ENCODE measurements around the gene FGL2.
"Not testable (repeated sequence)": the region's sequence is repeated elsewhere in the genome, so short reads cannot be mapped to it uniquely, and the experiment has no call there.

Gene FGL2

DNA sequence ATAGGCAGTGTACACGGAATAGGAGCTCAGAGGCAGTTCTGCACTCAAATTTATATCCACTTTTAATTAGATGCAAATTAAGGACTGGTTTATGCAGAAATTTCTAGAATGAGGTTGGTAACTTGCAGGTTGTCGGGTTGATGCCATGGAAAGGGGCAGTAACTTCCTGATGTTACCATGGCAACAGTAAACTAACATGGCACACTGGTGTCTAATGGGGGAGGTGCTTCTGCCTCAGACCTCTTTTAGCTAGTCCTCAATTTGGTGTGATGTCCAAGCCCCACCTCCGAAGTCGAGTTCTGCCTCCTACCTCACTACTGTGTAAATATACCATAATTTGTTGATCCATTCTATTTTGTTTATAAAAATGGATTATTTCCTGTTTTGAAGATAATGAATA lies 25.2 kb downstream of the FGL2 start:
- H3K4me3 ChIP-seq (ENCODE audit: low read length); DNase-seq (ENCODE audit: low read depth): not testable (repeated sequence)

DNA sequence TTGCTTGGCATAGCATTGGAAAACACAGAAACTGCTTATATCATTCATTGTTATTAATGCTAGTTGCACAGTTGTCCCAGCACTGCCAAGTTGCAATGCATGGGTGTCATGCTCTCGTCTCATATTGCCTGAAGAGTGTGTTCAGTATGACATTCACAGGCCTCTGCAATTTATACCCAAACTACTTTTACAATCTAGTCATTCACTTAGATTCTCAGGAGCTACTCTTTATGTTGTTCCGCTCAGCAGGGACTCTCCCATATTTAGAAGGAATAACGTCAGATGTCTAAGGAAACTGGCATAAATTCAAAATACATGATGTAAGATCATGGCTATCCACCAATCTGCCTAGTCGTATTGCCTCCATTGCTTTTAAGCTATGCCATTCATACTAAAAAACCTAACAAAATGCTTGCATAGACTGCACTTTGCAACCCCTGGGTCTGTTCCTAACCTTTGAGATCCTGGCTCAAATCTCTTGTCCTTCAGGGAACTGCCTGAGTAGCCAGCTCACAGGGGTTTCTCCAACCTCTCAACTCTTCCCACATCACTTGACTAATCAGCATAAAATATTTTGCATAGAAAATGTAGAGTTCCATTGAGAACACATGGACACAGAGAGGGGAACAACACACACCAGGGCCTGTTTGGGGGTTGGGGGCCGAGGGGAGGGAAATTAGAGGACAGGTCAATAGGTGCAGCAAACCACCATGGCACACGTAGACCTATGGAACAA lies 27.0 kb downstream of the FGL2 start:
- not testable (repeated sequence) for DNase-seq (ENCODE audit: low read depth); H3K4me3 ChIP-seq (ENCODE audit: low read length)

DNA sequence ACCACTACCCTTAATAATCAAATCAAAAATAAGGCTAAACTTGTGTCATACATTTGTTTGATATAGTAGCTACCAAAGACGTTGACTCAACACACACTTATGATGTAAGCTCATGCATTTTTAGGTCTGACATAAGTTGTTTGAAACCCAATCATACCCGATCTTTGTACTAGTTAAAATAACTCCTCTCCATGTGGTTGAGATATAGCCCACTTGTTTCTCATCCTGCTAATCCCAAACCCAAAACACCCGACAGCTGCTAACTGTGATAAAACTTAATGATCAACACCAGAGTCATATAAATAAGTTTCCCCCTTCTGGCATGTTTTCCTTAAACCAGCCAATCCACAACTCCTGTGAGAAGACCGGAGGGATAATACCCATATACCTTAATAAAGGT lies 28.5 kb downstream of the FGL2 start:
- H3K4me3 ChIP-seq (ENCODE audit: low read length); DNase-seq (ENCODE audit: low read depth): not testable (repeated sequence)

DNA sequence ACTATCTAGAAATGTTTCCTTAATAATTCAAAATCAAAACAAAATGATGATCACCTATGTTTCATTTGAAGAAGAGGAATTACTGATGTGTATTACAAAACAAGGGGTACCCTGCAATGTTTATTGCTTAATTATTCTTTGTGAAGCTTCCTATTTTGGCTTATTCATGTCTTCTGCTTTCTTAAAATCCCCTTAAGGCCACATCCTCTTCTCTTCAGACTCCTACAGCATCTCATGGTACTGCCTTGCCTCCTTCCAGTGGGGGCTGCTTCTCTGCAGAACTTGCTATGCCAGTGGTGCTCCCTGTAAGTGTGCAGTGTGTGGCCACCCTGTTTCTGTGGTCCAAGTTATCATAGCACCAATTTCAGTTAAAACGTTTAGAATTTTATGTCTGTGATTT lies 42.2 kb downstream of the FGL2 start:
- H3K4me3 ChIP-seq (ENCODE audit: low read length), result no peak overlapping the region
- TF ChIP-seq, protein P1, sequence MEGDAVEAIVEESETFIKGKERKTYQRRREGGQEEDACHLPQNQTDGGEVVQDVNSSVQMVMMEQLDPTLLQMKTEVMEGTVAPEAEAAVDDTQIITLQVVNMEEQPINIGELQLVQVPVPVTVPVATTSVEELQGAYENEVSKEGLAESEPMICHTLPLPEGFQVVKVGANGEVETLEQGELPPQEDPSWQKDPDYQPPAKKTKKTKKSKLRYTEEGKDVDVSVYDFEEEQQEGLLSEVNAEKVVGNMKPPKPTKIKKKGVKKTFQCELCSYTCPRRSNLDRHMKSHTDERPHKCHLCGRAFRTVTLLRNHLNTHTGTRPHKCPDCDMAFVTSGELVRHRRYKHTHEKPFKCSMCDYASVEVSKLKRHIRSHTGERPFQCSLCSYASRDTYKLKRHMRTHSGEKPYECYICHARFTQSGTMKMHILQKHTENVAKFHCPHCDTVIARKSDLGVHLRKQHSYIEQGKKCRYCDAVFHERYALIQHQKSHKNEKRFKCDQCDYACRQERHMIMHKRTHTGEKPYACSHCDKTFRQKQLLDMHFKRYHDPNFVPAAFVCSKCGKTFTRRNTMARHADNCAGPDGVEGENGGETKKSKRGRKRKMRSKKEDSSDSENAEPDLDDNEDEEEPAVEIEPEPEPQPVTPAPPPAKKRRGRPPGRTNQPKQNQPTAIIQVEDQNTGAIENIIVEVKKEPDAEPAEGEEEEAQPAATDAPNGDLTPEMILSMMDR (conservative IDR thresholded peaks at IDR 0.05; ENCODE audit: low read depth, low read length), result no peak
- no peak for DNase-seq (ENCODE audit: low read depth)

DNA sequence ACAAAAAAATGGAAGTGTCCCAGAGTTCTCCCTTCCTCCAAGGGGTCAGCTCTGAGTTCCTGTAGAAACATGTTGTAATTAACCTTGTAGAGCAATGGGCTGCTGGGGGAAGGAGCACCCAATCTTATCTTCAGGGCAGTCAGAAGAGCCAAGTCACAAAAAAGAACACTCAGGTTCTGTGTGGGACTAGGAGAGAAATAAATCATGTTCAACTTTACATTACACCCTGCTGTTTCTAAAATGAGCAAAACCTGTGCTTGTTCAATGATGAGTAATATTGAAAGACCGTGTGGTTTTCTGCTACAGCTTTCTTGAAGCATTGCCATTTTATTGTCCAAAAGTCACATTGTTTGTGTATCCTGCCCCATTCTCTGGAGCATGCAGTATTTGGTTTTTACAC lies 42.6 kb downstream of the FGL2 start:
- not testable (repeated sequence) for H3K4me3 ChIP-seq (ENCODE audit: low read length); DNase-seq (ENCODE audit: low read depth)

DNA sequence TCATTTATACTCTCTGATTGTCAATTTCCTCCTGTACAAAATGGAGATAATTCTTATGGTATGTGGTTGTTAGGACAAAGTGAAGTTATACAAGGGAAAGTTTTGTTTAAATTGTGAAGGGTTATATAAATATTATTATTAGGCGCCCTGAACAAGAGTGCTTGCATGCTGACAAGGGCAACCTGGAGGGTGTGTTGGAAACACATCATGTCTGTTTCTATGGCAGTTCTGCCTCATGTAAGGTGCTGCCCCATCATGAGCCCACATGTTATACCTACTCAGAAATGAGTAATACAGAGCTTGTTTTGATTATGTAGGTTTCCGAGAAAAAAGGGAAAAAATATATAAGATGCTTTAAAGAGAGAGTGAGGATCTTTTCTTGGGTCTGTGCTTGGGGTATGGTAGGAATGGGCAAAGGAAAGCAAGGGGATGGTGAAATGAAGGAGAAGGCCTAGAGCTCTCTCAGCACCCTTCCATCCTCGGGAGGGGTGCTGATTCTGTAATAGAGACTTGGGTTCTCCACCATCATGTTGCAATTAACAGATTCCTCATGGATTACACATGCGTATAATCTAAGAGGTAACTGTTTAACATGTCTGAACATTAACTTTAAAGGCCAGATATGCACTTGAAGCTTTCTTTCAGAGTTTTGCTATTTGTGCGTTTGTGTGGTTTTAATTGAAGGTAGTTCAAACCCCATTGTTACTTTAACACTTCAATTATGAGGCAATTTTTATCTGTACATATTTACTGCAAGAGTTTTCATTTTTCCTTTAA lies 43.8 kb downstream of the FGL2 start:
- not testable (repeated sequence) for H3K4me3 ChIP-seq (ENCODE audit: low read length); DNase-seq (ENCODE audit: low read depth)

DNA sequence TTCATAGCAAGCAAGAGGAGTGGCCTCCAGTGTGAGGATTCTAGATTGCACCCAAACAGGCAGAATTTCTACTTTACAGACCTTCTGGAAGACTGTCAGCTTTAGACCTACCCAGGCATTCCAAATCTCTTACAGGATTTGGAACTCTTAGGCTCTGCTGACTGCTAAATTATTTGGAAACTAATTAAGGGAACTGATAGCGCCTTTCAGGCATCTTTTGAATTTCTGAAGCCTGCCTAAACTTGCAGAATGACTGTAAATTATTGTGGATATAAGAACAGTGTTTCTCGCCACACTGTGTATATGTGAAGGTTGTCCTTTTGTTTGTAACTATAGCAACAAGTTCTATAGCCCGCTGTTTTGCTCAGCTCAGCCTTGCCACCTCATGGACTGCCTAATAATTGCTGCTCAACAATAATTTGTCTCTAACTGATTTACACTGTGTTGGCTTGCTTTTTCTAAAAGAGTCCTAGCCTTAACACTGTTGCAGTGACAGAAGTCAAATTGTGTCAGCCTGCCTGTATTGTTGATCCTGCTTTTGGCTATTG lies 44.6 kb downstream of the FGL2 start:
- H3K4me3 ChIP-seq (ENCODE audit: low read length); DNase-seq (ENCODE audit: low read depth): not testable (repeated sequence)

DNA sequence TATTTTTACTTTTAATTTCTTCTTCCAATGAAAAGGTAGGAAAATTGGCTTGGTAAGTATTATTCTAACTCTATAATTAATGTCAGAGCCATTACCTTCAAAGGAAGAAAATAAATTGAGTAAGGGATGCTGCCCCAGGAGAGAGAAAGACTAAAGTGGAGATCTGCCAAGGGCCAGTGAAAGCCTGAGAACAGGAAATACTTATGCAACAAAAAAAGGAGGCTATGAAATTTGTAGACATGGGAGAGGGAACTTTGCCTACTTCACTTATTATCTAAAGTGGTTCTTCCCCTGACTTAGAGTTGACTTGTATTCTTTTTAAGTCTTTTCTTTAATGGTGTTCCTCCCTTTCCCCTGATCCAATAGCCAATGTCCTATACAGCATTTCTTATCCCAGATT lies 47.4 kb downstream of the FGL2 start:
- DNase-seq (ENCODE audit: low read depth); H3K4me3 ChIP-seq (ENCODE audit: low read length): not testable (repeated sequence)

Measured in retinal pigment epithelial cell (primary cell).